ENCODE measurements around the gene PCAT6.

DNA sequence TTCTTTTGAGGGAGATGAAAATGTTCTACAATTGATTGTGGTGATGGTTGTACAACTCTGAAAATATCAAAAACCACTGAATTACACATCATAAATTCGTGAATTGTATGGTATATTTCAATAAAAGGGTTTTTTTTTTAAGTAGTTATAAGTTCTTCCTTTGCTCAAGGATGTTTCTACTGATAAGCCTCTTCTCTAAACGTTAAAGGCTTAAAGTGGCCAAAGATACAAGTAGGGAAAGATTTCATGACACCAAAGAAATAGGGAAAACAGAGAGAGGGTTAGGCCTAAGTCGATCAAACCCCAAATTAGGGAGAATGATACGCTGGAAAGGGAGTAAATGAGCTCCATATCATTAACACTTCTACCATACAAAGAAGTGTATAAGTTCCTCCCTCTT, 6.6 kb upstream of the PCAT6 start:
- TF ChIP-seq, protein P1, sequence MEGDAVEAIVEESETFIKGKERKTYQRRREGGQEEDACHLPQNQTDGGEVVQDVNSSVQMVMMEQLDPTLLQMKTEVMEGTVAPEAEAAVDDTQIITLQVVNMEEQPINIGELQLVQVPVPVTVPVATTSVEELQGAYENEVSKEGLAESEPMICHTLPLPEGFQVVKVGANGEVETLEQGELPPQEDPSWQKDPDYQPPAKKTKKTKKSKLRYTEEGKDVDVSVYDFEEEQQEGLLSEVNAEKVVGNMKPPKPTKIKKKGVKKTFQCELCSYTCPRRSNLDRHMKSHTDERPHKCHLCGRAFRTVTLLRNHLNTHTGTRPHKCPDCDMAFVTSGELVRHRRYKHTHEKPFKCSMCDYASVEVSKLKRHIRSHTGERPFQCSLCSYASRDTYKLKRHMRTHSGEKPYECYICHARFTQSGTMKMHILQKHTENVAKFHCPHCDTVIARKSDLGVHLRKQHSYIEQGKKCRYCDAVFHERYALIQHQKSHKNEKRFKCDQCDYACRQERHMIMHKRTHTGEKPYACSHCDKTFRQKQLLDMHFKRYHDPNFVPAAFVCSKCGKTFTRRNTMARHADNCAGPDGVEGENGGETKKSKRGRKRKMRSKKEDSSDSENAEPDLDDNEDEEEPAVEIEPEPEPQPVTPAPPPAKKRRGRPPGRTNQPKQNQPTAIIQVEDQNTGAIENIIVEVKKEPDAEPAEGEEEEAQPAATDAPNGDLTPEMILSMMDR (IDR thresholded peaks at IDR 0.05), result no peak
- no peak for TF ChIP-seq EZH2 (IDR thresholded peaks at IDR 0.05; ENCODE audit: borderline replicate concordance, insufficient read depth, low read depth, low read length, poor library complexity, severe bottlenecking)
